Mesenchymal stem cell (in vitro differentiated cells and primary cell): Measurements from ENCODE around the gene CHCHD6.

Experiments
- DNase-seq: peaks from one replicate; pipeline ENCODE4 v3.0.0-alpha.2; 2013
- H2AFZ ChIP-seq: one replicate; pipeline ENCODE4 v1.6.1; 2013; ENCODE audit warnings: low read depth, mild to moderate bottlenecking, control low read depth, inconsistent platforms, low read length, moderate library complexity
- H2AK5ac ChIP-seq: 2 replicates; pipeline ENCODE4 v1.6.1; 2013; ENCODE audit warnings: low read length, moderate library complexity, mild to moderate bottlenecking, inconsistent platforms; ENCODE audit not compliant: severe bottlenecking
- H2BK120ac ChIP-seq: one replicate; pipeline ENCODE4 v1.6.1; 2013; ENCODE audit warnings: low read depth, mild to moderate bottlenecking, inconsistent platforms, low read length, moderate library complexity
- H2BK12ac ChIP-seq, 2 experiments: one replicate each; pipeline ENCODE4 v1.6.1; 2013; ENCODE audit warnings: inconsistent platforms in 2 of 2, low read length in 2 of 2, mild to moderate bottlenecking in 2 of 2, moderate library complexity in 2 of 2, control low read depth in 1 of 2
- H2BK15ac ChIP-seq: one replicate; pipeline ENCODE4 v1.6.1; 2013; ENCODE audit warnings: mild to moderate bottlenecking, low read depth, inconsistent platforms; ENCODE audit not compliant: poor library complexity, severe bottlenecking
- H2BK5ac ChIP-seq: 2 replicates; pipeline ENCODE4 v1.6.1; 2013; ENCODE audit warnings: low read depth, mild to moderate bottlenecking, low read length, control low read depth, inconsistent platforms; ENCODE audit not compliant: poor library complexity, severe bottlenecking
- H3K14ac ChIP-seq, 2 experiments: one replicate each; pipeline ENCODE4 v1.6.1; 2013; ENCODE audit warnings: inconsistent platforms in 2 of 2, low read length in 2 of 2, control low read depth in 1 of 2, mild to moderate bottlenecking in 1 of 2, moderate library complexity in 1 of 2
- H3K18ac ChIP-seq, 2 experiments: one replicate each; pipeline ENCODE4 v1.6.1; 2013; ENCODE audit warnings: inconsistent platforms in 2 of 2, low read length in 2 of 2, control low read depth in 1 of 2, low read depth in 1 of 2, mild to moderate bottlenecking in 1 of 2
- H3K23ac ChIP-seq, 2 experiments: one replicate each; pipeline ENCODE4 v1.6.1; 2013; ENCODE audit warnings: inconsistent platforms in 2 of 2, low read length in 2 of 2, mild to moderate bottlenecking in 2 of 2, moderate library complexity in 2 of 2, control low read depth in 1 of 2
- H3K27ac ChIP-seq: 2 replicates; pipeline ENCODE4 v1.5.1; 2013; ENCODE audit warnings: mild to moderate bottlenecking, moderate library complexity, low read length, control low read depth, inconsistent platforms; ENCODE audit not compliant: poor library complexity, severe bottlenecking
- H3K27me3 ChIP-seq, 2 experiments: 2 replicates each; pipeline versions ENCODE4 v1.6.1 to v1.7.0; 2013; ENCODE audit warnings: low read length in 2 of 2, mild to moderate bottlenecking in 2 of 2, moderate library complexity in 2 of 2, control low read depth in 1 of 2, inconsistent platforms in 1 of 2; ENCODE audit not compliant: control insufficient read depth in 1 of 2, insufficient read depth in 1 of 2
- H3K36me3 ChIP-seq, 2 experiments: 2 replicates each; pipeline versions ENCODE4 v1.6.1 to v1.7.0; 2013; ENCODE audit warnings: low read length in 2 of 2, control low read depth in 1 of 2, inconsistent platforms in 1 of 2, low read depth in 1 of 2, mild to moderate bottlenecking in 1 of 2; ENCODE audit not compliant: insufficient read depth in 2 of 2, control insufficient read depth in 1 of 2
- H3K4ac ChIP-seq, 2 experiments: one replicate each; pipeline ENCODE4 v1.6.1; 2013; ENCODE audit warnings: inconsistent platforms in 2 of 2, low read length in 2 of 2, mild to moderate bottlenecking in 2 of 2, moderate library complexity in 2 of 2, control low read depth in 1 of 2, low read depth in 1 of 2
- H3K4me1 ChIP-seq: 2 replicates; pipeline ENCODE4 v1.6.1; 2013; ENCODE audit warnings: low read depth, low read length, control low read depth; ENCODE audit not compliant: control insufficient read depth, insufficient read depth
- H3K4me2 ChIP-seq: 2 replicates; pipeline ENCODE4 v1.6.1; 2013; ENCODE audit warnings: low read length, mild to moderate bottlenecking, inconsistent platforms; ENCODE audit not compliant: poor library complexity, severe bottlenecking
- H3K4me3 ChIP-seq, 2 experiments: 2 replicates each; pipeline versions ENCODE4 v1.5.1 to v1.7.0; 2013; ENCODE audit warnings: low read length in 2 of 2, mild to moderate bottlenecking in 2 of 2, control low read depth in 1 of 2, low read depth in 1 of 2; ENCODE audit not compliant: insufficient read depth in 1 of 2
- H3K79me1 ChIP-seq: replicated peaks from 2 replicates; pipeline ENCODE4 v1.6.1; 2013; ENCODE audit warnings: mild to moderate bottlenecking, control low read depth, low read length, inconsistent platforms; ENCODE audit not compliant: poor library complexity, severe bottlenecking
- H3K9ac ChIP-seq: 2 replicates; pipeline ENCODE4 v1.7.0; 2013; ENCODE audit warnings: mild to moderate bottlenecking, low read length, moderate library complexity
- H3K9me3 ChIP-seq: 2 replicates; pipeline ENCODE4 v1.7.0; 2013; ENCODE audit warnings: mild to moderate bottlenecking, low read length; ENCODE audit not compliant: control insufficient read depth
- H4K8ac ChIP-seq: one replicate; pipeline ENCODE4 v1.6.1; 2013; ENCODE audit warnings: inconsistent platforms, mild to moderate bottlenecking, low read length, moderate library complexity
- H4K91ac ChIP-seq: one replicate; pipeline ENCODE4 v1.6.1; 2013; ENCODE audit warnings: mild to moderate bottlenecking, low read length, inconsistent platforms
- WGBS: methylation state at CpG from one replicate; pipeline ENCODE4 v1.1.7; 2013; ENCODE audit warnings: mixed read lengths; 5-methylcytosine and 5-hydroxymethylcytosine counted together

The CHCHD6 gene

GRCh38 chr3:126973814-126974213 lies 269.8 kb downstream of the CHCHD6 start:
- Histone ChIP-seq H3K36me3 (no peaks in the 10 kb centered on the region), H3K4ac (no peak overlapping the region), H2BK120ac (no peak overlapping the region), H2BK5ac (no peak overlapping the region), H2BK15ac (peak overlapping the region; percentile 34), H3K79me1 (no peaks in the 10 kb centered on the region), H3K9ac (no peak overlapping the region), H3K18ac (no peak overlapping the region), H3K23ac (no peak overlapping the region), H3K4me1 (peaks cover 14% of the 10 kb centered on the region), H3K4me2 (no peak overlapping the region), H3K27ac (no peak overlapping the region), H3K27me3 (no peaks in the 10 kb centered on the region), H3K4me3 (no peak overlapping the region), H2BK12ac (peak overlapping the region in 1 of 2 experiments; percentile 24), H4K91ac (no peak overlapping the region), H4K8ac (no peak overlapping the region), H3K9me3 (peaks cover 13% of the 10 kb centered on the region), H3K14ac (no peak overlapping the region), H2AK5ac (no peak overlapping the region), H2AFZ (no peak overlapping the region)
- no peak for DNase-seq
- no CpG with 5 or more reads among the region's 1 CpG for WGBS

DNA sequence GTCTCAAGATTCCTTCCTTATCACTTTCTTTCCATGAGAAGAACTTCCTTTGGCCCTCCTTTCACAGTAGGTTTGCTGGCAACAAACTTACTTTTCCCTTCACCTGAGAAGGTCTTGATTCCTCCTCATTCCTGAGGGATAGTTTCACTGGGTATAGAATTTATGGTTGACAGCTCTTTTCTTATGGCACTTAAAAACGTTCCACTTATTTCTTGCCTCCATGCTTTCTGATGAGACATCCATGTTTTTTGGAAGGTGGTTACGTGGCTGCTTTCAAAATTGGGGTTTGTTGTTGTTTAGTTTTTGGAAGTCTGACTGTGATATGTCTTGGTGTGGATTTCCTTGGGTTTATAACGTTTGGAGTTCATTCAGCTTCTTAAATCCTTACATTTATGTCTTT lies 270.7 kb downstream of the CHCHD6 start:
- no peaks in the 10 kb centered on the region for H3K36me3 ChIP-seq
- H3K79me1 ChIP-seq, result no peaks in the 10 kb centered on the region
- H3K9ac ChIP-seq, result no peak overlapping the region
- no peak overlapping the region for H3K4me3 ChIP-seq
- H2BK12ac ChIP-seq, result no peak overlapping the region
- H3K4me2 ChIP-seq, result no peak overlapping the region
- no peak overlapping the region for H2BK15ac ChIP-seq
- H2AFZ ChIP-seq, result no peak overlapping the region
- no peak for DNase-seq
- H3K9me3 ChIP-seq, result peaks cover 13% of the 10 kb centered on the region
- 79% methylated on average over 2 of the region's 3 CpGs for WGBS
- H2BK120ac ChIP-seq, result no peak overlapping the region
- H4K91ac ChIP-seq, result no peak overlapping the region
- no peak overlapping the region for H3K23ac ChIP-seq
- no peak overlapping the region for H3K4ac ChIP-seq
- H3K27ac ChIP-seq, result no peak overlapping the region
- H2AK5ac ChIP-seq, result no peak overlapping the region
- no peak overlapping the region for H4K8ac ChIP-seq
- no peak overlapping the region for H3K18ac ChIP-seq
- no peak overlapping the region for H2BK5ac ChIP-seq
- H3K4me1 ChIP-seq, result peaks cover 14% of the 10 kb centered on the region
- no peak overlapping the region for H3K14ac ChIP-seq
- no peaks in the 10 kb centered on the region for H3K27me3 ChIP-seq

GRCh38 chr3:126976906-126977305 lies 272.9 kb downstream of the CHCHD6 start:
- Histone ChIP-seq H2BK5ac (no peak overlapping the region), H4K91ac (peak overlapping the region; percentile 40), H3K9ac (no peak overlapping the region), H3K4ac (no peak overlapping the region), H3K79me1 (no peaks in the 10 kb centered on the region), H3K4me2 (no peak overlapping the region), H3K27me3 (no peaks in the 10 kb centered on the region), H2BK15ac (no peak overlapping the region), H2BK12ac (no peak overlapping the region), H2AK5ac (no peak overlapping the region), H2BK120ac (no peak overlapping the region), H3K14ac (no peak overlapping the region), H3K23ac (no peak overlapping the region), H3K27ac (no peak overlapping the region), H3K9me3 (peaks cover 13% of the 10 kb centered on the region), H3K36me3 (no peaks in the 10 kb centered on the region), H4K8ac (no peak overlapping the region), H3K4me3 (no peak overlapping the region), H2AFZ (no peak overlapping the region), H3K4me1 (peaks cover 6% of the 10 kb centered on the region), H3K18ac (no peak overlapping the region)
- DNase-seq, result no peak
- WGBS, result 88% methylated on average over 7 of the region's 7 CpGs

DNA sequence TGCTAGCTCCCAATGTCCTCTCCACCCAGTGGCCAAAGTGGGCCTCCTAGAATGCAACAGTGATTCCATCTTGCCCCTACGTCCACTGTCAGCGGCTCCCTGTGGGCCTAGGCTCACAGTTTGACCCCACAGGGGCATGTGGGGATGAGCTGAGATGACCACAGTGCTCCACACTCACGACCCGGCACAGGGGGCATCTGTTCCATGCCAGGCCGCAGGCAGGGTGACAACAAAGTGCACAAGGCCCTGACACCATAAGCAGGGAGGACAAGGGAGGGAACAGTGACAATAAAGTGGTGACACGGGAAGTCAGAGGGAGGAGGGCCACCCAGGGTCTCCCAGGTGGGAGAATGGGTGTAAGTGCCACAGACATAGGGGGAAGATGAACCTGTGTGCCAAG lies 273.8 kb downstream of the CHCHD6 start:
- Histone ChIP-seq H3K9ac (no peak overlapping the region), H3K14ac (no peak overlapping the region), H2AK5ac (no peak overlapping the region), H2AFZ (no peak overlapping the region), H3K4me3 (no peak overlapping the region), H2BK5ac (no peak overlapping the region), H3K36me3 (no peaks in the 10 kb centered on the region), H3K18ac (no peak overlapping the region), H2BK12ac (peak overlapping the region in 1 of 2 experiments; percentile 11), H3K79me1 (no peaks in the 10 kb centered on the region), H3K23ac (no peak overlapping the region), H3K4ac (no peak overlapping the region), H3K27me3 (no peaks in the 10 kb centered on the region), H3K4me2 (no peak overlapping the region), H3K4me1 (peaks cover 10% of the 10 kb centered on the region), H4K91ac (no peak overlapping the region), H3K27ac (no peak overlapping the region), H2BK15ac (no peak overlapping the region), H4K8ac (no peak overlapping the region), H3K9me3 (peaks cover 13% of the 10 kb centered on the region), H2BK120ac (no peak overlapping the region)
- WGBS, result 92% methylated on average over 6 of the region's 6 CpGs
- no peak for DNase-seq
